Activated CD8-positive, alpha-beta memory T cell treated with anti-CD3 and anti-CD28 coated beads, Interleukin-2, amount 50 U/mL, for 24 hours (primary cell): ENCODE data around the gene FAM32A.

Experiments used
- DNase-seq: peaks from one replicate; pipeline ENCODE4 v3.0.0-alpha.2; 2020; ENCODE audit errors: extremely low read depth

Gene FAM32A

DNA sequence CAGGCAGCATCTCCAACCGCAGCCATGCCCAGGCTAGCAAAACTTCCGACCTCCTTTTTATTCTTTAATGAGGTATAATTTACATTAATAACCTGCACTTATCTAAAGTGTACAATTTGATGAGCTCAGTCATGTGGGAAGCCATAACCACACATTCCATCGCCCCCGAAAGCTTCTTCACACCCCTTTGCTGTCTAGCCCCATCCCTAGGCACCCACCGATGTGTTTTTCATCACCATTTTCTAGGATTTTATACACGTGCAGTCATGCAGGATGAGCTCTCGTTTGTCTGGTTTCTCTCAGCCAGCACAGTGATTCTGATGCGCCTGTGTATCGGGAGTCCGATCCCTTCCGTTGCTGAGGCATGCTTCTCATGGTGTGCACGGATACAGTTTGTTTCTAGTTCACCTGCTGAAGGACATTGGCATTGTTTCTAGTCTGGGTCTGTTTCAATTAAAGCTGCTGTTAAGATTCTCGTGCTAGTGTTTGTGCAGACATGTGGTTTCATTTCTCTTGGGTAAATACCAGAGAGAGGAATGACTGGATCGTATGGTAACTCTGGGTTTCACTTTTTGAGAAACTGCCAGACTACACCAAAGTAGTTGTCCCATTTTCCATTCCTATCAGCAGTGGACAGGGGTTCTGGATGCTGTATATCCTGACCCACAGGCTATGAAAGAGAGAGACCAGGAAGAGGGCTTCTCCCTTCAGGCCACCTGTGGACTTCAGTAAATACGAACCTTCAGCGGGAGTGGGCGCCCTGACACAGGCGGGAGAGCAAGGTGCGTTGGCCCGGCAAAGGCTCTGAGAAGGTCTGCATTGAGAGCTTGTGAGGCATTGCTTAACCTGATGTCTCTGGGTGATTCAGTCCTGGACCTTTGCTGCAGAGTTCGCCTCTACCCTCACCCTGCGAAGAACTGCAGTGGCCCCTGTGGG, 17.4 kb downstream of the FAM32A start:
- no peak for DNase-seq

DNA sequence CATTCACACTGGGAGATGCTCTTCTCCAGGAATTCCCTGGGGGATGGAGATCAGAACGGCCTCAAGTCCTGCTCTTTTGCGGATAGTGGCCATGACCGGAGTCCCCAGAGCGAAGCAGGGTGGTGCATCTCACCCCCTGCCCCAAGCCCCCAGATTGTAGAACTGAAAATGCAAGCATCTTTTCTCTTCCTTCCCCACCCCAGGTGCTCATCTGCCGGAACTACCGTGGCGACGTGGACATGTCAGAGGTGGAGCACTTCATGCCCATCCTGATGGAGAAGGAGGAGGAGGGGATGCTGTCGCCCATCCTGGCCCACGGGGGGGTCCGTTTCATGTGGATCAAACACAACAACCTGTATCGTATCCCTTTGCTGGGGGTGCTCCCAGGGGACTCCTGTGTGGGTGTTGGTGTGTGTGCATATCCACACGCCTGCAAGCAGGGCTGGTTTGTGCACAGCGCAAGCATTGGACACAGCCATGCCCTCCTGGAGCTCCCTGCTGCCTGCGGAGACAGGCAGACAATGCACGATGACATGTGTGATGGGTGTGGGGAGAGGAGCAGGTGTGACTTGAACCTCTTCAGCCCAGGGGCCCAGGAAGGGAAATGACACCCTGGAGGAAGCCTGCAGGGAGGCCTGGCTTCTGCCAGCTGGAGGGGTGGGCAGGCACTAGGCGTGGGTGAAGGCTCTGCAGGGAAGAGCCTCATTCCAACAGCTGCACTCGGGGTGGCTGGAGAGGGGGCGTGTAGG, 18.2 kb downstream of the FAM32A start:
- no peak for DNase-seq

DNA sequence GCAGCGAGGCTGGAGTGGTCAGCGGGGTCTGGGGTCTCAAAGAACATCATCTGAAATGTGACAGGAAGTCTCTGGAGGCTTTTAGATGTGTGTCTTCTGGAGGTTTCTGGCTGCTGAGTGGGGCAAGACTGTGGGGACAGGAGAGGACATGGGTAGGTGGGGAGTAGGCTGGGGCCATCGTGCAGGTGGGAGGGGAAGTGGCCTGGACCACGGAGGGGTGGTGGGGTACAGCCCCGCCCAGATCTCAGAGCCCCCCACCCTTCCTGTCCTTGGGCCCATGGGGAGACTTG, 18.7 kb downstream of the FAM32A start:
- no peak for DNase-seq

DNA sequence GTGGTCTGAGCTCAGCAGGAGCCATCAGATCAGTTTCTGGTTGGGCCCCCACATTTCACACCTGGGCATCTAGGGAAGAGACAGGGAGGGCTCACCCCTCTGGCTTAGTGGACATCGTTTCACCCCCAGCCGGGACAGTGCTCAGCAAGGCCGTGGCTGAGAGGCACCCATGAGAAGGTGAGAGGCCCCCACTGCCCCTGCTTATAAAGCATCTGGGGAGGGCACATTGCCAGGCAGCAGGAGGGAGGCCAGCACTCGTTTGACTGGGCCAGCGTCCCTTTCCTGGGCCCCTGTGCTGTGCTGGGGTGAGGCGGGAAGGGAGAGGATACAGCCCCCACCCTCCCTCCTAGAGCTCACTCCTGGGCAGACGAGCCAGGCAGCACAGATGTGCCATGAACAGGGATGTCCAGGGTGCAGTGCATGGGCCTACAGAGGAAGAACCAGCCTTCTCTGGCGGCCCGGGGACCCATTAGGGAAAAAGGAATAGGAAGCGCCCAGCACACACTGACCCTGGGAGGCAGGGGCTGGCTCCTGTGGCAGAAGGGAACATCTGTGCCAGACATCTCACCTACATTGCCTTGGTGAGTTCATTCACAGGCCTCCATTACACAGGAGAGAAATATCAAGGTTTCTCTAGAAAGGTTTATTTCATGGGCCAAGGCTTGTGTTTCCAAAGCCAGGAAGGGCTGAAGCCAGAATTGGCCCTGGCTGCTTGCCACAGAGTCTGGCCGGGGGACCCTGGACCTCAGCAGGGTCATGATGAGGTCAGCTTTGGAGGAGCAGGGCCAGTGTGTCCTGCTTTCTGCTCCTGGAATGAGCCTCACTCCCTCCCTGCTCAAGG, 20.2 kb downstream of the FAM32A start:
- no peak for DNase-seq

DNA sequence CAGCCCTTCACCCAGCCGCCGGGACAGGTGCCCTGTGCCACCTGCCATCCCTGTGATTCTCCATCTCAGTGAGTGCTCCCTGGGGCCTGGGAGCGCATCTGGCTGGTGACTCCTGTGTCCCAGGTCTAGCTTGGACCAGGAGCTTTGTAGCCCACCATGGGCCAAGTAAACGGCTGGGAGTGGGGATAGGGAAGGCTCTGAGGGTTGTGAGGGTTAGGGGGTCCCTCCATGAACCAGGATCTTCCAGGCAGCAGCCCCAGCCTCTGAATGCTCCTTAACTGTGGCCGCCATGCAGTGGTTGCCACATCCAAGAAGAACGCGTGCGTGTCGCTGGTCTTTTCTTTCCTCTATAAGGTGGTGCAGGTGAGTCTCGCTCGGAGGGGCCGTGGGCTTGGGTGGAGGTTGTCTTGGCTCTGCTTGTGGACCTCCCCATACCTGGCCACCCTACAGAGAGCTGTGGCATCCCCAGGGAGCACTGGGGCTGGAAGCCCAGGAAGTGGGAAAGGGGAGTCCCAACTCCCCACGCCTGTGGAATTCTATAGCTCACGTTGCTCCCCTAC, 20.9 kb downstream of the FAM32A start:
- no peak for DNase-seq

DNA sequence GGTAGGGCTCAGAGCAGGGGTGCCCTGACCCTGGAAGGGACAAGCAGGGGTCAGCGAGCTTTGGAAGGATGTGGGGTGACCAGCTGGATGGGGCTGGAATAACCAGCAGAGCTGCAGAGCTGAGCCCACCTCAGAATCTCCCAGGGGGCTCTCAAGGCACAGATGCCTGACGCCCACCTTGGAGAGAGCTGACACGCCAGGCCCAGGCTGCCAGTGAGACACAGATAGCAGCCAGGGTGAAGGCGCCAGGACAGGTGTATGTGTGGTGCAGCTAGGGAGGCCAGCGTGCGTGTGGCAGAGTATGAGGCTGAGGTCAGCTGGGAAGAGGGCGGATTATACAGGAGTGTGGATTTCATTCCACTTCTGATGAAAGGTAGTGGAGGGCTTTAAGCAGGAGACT, 21.4 kb downstream of the FAM32A start:
- DNase-seq = no peak

DNA sequence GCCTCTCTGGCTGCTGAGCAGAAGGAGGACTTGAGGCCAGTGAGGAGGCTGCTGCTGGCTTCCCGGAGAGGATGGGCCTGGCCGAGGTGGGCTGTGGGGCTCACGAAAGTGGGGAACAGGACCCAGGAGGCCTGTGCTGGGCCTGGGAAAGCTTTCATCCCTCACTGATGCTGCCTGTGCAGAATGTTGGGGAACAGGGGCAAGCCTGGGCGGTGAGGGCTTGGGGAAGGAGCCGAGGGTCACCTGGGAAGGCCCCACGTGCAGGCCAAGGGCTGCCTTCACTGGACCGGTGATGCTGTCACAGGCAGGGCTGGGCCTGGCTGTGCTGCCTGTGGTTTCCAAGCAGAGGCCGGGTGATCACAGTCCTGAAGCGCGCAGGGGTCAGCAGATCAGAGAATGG, 21.9 kb downstream of the FAM32A start:
- no peak for DNase-seq

DNA sequence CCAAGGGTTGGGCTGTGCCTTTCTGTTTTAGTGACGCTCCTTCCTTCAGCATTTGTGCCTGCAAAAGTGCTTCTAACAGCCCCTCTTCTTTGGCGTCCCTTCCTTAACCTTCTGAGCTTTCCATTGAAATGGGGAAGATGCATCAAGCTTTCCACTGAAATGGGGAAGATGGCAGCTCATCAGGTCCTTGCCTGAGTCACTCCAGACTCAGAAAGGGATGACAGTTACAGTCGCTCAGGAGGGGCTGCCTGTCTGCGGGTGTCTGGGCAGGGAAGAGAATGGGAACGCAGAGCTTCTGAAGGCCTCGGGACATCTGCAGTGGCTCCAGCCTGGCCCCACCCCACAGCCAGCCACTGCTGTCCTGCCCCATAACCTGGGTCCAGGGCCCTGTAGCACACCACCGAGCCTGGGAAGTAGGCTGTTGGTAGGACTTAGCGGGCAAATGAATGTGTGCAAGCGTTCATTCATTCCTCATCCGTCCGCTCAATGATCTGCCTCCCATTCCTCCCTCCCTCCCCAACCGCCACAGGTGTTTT, 22.3 kb downstream of the FAM32A start:
- DNase-seq = no peak

DNA sequence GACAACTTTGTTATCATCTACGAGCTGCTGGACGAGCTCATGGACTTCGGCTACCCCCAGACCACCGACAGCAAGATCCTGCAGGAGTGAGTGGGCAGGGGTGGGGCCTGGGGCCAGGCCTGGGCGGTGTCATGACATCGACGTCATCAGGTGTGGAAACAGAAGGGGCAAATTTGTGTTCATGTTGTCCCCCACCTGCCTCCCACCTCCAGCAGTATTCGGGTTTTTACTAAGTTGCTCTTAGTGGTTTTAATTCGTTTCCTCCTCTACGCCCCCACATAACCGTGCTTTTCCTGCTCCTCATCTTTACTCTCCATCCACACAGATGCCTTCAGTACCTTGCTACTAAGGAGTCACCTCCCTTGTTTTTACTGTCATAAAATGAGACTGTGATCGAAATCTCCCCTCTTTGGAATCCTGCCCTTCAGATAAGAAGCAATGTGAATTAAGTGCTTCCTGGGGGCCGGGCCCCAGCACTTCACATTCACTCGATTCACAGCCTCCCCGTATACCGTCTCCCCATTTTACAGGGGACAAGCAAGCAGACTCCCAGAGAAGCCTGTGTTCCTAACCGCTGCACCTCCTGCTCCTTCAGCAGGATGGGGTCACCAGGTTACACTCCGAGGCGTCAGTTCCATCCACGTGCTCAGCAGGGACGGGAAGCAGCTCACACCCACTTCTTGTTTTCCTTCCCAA, 23.0 kb downstream of the FAM32A start:
- DNase-seq = no peak

DNA sequence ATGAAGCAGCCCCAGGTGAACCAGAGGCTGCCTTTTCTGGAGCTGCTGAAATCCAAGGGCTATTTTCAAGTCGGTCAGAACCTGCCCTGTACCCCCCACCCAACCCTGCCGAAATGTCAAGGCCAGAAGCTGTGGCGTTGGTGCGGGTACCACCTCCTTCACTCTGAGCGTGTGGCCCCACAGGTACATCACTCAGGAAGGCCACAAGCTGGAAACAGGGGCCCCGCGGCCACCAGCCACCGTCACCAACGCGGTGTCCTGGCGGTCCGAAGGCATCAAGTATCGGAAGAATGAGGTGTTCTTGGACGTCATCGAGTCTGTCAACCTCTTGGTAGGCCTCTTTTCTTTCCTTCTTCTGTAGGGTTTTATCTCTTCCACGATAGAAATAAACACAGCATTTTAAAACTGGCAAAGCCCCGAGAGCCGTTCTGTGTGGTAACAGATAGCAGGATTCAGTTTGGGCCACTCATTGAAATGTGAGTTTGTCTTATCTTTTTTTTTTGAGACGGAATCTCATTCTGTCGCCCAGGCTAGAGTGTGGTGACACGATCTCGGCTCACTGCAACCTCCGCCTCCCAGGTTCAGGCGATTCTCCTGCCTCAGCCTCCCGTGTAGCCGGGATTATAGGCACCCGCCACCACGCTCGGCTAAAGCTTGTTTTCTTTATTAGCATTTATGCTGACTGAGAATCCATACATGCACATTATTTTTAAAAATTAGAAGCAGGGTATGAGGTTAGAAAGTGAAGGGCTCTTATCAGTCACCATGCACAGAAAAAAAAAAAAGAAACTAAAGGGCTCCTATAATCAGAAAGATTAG, 23.8 kb downstream of the FAM32A start:
- no peak for DNase-seq

DNA sequence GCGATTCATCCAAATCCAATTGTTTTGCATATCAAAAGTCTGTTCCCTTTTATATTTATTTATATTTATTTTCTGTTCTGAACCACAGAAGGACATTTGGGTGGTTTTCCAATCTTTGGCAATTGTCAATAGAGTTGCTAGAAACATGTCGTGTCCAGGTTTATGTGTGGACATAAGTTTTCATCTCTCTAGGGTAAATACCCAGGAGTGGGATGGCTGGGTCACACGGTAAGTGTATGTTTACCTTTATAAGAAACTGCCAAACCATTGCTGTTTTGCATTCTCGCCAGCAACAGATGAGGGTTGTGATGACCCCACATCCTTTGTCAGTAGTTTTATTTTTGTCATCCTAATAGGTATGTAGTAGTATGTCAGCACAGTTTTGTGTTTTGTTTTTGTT, 25.0 kb downstream of the FAM32A start:
- no peak for DNase-seq

DNA sequence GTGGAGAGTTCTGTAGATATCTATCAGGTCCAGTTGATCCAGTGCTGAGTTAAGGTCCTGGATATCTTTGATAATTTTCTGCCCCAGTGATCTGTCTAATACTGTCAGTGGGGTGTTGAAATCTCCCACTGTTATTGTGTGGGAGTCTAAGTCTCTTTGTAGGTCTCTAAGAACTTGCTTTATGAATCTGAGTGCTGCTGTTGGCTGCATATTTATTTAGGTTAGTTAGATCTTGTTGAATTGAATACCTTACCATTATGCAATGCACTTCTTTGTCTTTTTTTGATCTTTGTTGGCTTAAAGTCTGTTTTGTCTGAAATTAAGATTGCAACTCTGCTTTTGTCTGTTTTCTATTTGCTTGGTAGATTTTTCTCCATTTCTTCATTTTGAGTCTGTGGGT, 27.9 kb downstream of the FAM32A start:
- DNase-seq = no peak

DNA sequence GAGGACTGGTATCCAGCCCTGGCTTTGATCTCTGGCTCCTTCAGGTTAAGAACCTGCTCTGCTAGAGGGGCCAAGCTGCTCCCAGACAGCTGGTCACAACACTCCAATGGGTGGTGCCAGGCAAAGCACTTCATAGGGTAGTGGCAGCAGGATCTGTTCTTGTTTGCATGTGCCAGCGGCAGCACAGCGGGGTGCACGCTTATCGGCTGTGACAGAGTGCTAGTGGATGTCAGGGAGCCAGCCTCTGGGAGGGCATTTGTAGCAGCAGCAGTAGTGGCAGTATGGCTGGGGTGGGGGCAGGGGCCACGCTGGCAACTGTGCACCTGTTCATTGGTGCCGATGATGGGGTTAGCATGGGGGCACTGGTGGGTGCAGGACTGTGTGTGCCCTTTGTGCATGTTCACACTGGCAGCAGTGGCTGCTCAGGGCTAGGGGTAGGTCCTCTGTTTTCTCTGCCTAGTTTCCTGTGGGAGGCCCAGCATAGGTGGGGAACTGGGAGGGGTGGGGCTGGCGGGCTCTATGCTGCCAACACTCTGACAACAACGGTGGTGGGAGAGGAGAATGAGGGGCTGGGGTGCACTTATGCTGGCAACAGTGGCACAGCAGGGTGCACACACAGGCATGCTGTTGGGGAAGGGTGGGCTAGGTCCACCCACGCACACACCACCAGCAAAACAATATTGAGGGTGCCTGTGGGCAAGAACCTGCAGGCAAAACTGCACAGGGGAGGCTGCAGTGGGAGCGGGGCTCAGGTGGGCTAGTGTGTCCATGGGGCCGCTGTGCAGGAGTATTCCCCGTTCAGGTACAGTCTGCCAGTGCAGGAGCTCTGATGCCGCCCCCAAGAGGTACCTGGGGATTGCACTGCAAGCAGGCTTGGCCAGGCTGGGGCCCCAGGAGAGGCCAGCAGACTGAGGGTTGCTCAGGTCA, 31.8 kb downstream of the FAM32A start:
- no peak for DNase-seq

DNA sequence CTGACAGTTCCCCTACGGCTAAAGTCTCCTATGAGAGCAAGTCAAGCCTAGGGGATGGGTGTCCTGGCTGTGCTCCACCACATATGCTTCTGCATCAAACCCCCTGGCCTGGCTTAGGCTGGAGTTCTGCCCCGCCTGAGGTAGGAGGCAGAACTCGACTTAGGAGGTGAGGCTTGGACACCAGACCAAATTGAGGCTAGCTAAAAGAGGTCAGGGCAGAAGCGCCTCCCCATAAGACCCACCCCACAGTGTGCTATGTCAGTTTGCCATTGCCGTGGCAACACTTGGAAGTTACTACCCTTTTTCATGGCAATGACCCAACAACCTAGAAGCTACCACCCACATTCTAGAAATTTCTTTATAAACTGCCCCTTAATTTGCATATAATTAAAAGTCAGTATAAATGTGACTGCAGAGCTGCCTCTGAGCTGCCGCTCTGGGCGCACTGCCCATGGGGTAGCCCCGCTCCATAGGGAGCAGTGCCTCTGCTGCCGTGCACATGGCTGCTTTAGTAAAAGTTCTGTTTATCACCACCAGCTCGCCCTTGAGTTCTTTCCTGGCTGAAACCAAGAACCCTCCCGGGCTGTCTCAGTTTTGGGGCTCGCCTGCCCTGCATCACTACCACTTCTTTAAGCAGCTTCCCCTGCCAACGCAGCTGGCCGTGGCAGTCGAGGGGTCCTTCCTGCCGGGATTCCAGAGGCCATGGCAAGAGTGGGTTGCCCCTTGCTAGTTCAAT, 32.7 kb downstream of the FAM32A start:
- no peak for DNase-seq

DNA sequence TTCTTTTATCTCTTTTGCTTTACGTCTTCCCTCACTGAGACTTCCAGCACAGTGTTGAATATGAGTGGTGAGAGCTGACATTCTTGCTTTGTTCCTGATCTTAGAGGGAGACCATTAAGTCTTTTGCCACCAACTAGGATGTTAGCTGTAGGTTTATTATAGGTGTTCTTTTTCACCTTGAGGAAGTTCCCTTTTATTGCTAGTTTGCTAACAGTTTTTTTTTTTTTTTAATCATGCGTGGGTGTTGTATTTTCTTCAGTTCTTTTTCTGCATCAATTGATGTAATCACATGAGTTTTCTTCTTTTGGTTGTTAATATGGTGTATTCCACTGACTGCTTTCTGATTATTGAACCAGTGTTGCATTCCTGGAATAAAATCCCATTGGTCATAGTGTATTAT, 33.6 kb downstream of the FAM32A start:
- DNase-seq = no peak

DNA sequence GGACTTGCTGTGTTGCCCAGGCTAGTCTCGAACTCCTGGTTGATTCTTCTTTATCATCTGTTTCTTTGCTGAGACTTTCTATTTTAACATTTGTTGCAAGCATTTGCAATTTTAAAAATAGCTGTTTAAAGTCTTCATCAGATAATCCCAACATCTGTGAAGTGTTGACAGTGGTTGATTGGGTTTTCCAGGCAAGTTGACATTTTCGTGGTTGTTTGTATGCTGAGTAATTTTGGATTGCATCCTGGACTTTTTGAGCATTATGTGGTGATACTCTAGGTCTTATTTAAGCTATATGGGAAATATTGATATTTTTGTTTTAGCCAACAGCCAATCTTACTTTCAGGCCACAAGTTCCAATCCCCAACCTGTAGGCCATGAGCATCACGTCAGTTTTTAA, 37.6 kb downstream of the FAM32A start:
- no peak for DNase-seq

DNA sequence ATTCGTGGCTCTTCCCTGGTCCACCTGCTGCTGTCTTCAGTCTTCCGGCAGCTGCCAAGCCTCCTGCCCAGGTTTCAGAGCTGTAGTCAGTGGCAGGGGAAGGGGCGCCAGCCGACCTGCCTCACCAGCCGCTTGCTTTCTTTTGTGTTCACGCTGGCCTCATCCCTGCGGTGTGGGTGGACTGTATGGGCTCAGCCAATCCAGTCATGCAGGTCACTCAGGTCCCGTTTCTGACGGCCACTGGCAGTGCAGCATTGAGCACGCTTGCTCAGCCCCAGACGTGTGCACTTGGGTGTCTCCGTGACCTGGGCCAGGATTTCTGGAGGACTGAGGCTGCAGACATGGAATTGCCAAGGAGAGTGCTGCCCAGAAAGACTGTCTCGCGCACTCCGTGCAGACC, 38.5 kb downstream of the FAM32A start:
- no peak for DNase-seq

DNA sequence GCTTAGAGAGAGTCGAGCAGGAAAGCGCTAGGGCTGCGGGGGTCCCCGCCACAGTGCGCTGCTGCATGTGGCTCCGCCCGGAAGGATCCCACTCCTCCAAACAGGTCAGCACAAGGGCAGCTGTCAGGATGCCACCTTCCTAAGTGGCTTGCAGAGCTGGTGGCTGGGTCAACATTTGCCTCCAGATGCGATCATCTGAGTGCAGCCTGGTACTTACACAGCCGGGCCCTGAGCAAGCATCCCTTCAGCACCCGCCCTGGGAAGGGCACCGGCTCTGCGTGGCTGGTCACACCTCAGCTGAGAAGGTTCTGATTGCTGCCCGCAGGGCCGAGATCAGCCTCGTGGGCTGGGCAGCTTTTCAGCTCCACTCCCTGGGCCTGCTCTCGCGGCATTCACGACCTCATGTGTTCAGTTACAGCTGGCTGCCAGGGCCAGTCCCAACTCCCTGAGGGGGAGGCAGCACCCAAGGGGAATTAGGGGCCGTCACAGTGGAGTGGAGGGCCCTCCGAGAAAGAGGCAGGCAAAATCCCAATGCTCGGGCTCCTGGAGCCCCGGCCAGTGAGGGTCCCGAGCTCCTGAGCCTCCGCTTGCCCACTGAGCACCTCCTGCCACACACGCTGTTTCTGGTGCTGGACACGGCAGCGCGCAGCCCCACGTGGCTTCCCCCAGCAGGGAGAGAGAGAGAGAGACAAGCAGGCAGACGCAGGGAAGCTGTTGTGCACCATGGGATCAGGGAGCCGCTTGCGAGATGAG, 39.3 kb downstream of the FAM32A start:
- no peak for DNase-seq
